Psoas muscle (tissue), 8 donors: ENCODE data around the gene GABBR2. TPM values are rescaled to one million over a fixed set of nuclear protein-coding genes. Genes with fewer than 3 reads are reported as not detected.
"Not testable (repeated sequence)": the region's sequence is repeated elsewhere in the genome, so short reads cannot be mapped to it uniquely, and the experiment has no call there.

Experiments used
- ATAC-seq, 4 donors: fragments of 200-7000 bp; cut with Tn5 transposase; one replicate each; pipeline ENCODE4 v1.9.1; 2020; ENCODE audit warnings: moderate library complexity in 3 of 4, mild to moderate bottlenecking in 2 of 4
- DNase-seq, 2 donors: peaks; one replicate each; pipeline ENCODE4 v3.0.0-alpha.2; 2020
- H3K27ac ChIP-seq: fragments of 200-600 bp; one replicate; pipeline ENCODE4 v1.8.0; 2022
- H3K27me3 ChIP-seq, 3 donors: fragments of 200-600 bp in 1 of 3; one replicate each; pipeline versions ENCODE4 v1.6.1 to v1.8.0; 2013 to 2022; ENCODE audit warnings: low read length in 2 of 3, mild to moderate bottlenecking in 2 of 3, moderate library complexity in 1 of 3; ENCODE audit not compliant: insufficient read depth in 3 of 3
- H3K36me3 ChIP-seq, 2 donors: fragments of 200-600 bp in 1 of 2; one replicate each; pipeline versions ENCODE4 v1.6.1 to v1.8.0; 2013 to 2022; ENCODE audit warnings: low read depth in 1 of 2, mild to moderate bottlenecking in 1 of 2, moderate library complexity in 1 of 2; ENCODE audit not compliant: insufficient read depth in 1 of 2
- H3K4me1 ChIP-seq: fragments of 200-600 bp; one replicate; pipeline ENCODE4 v1.8.0; 2022
- H3K4me3 ChIP-seq: fragments of 200-600 bp; one replicate; pipeline ENCODE4 v1.8.0; 2022; ENCODE audit warnings: mild to moderate bottlenecking
- H3K9me3 ChIP-seq: fragments of 200-600 bp; one replicate; pipeline ENCODE4 v1.8.0; 2022
- CTCF ChIP-seq: fragments of 200-600 bp; IDR thresholded peaks from one replicate; pipeline ENCODE4 v1.8.0; 2022; ENCODE audit warnings: antibody characterized with exemption
- WGBS, 3 donors: extraction: QIAGEN DNeasy Blood & Tissue Kit; methylation state at CpG; one replicate each; pipeline versions ENCODE4 v1.1.6 to v1.1.7; 2013; 5-methylcytosine and 5-hydroxymethylcytosine counted together
- intact Hi-C, 2 donors: fragments of 100-400 bp; cut with DNase I; formaldehyde crosslinking; loops; one replicate each; pipeline versions ENCODE4 v1.11.0 to v1.14.2; 2022
- polyA plus RNA-seq, 3 donors: library from polyadenylated mRNA; stranded (reverse); fragments of 200-250 nt; gene quantifications; one replicate each; pipeline ENCODE4 v1.2.3, GENCODE V29; 2013
- total RNA-seq, 4 donors: library from RNA; stranded (reverse); fragmentation: NEBNext Ultra II Directional in 2 of 4; extraction: Animal tissue kit (Norgen Biotek cat#: 25700) in 2 of 4; gene quantifications; one replicate each; pipeline versions ENCODE4 v1.2.1 to v1.2.4, GENCODE V29; 2021 to 2023
- donor health status: healthy with polysubstance abuse.
- donor health status: DM: no; HTN: no; CAD: no; lungs with moderate emphysema.
- donor health status: Bipolar disorder and iron deficiency.
- donor health status: healthy.
- donor health status: DM: yes; HTN: yes; CAD: no.
- donor health status: DM: no; HTN: no; CAD: no.
- donor health status: DM: no; HTN: no; CAD: no.
- donor health status: DM: yes; HTN: yes; CAD: no.

GABBR2 gene
- total and polyA plus RNA-seq, 7 donors = 0.08 to 0.66 (median 0.38) TPM

- intact Hi-C loops = no loop called here
- no peak overlapping the region for H3K27ac ChIP-seq
- no peak for TF ChIP-seq CTCF
- H3K9me3 ChIP-seq = no peaks in the 10 kb centered on the region
- no peak for ATAC-seq
- no peak overlapping the region for H3K4me3 ChIP-seq
- no peaks in the 10 kb centered on the region for H3K4me1 ChIP-seq
- WGBS, 3 donors = 52 to 57% (median 55%) methylated on average over 7 of the region's 7 CpGs
- DNase-seq = no peak
- H3K36me3 ChIP-seq = no peaks in the 10 kb centered on the region
- no peaks in the 10 kb centered on the region for H3K27me3 ChIP-seq
Measured at GRCh38 chr9:98686961-98687855, 21.5 kb downstream of the GABBR2 start.

GRCh38 chr9:98684816-98685215 lies 23.9 kb downstream of the GABBR2 start:
- H3K27ac ChIP-seq, intact Hi-C loops, ATAC-seq, H3K4me1 ChIP-seq, H3K36me3 ChIP-seq, H3K9me3 ChIP-seq, DNase-seq, H3K4me3 ChIP-seq, H3K27me3 ChIP-seq: not testable (repeated sequence)
- WGBS, 3 donors = 39 to 56% (median 43%) methylated on average over 2 of the region's 2 CpGs

- DNase-seq = no peak
- H3K9me3 ChIP-seq = no peaks in the 10 kb centered on the region
- intact Hi-C loops = no loop called here
- WGBS, 3 donors = 10 to 15% (median 12%) methylated on average over 9 of the region's 9 CpGs
- H3K27me3 ChIP-seq = peaks cover 0 to 4% (median 0%) of the 10 kb centered on the region in 3 donors
- no peaks in the 10 kb centered on the region for H3K36me3 ChIP-seq
- no peak overlapping the region for H3K4me3 ChIP-seq
- ATAC-seq = no peak
- no peak for TF ChIP-seq CTCF
- H3K27ac ChIP-seq = no peak overlapping the region
- H3K4me1 ChIP-seq = no peaks in the 10 kb centered on the region
Measured at GRCh38 chr9:98678244-98678842, 30.4 kb downstream of the GABBR2 start.

GRCh38 chr9:98673681-98674080 lies 35.1 kb downstream of the GABBR2 start:
- intact Hi-C loops = no loop called here
- 53 to 59% (median 59%) methylated on average over 5 of the region's 5 CpGs for WGBS, 3 donors
- DNase-seq (no peak), ATAC-seq (no peak)
- TF ChIP-seq CTCF = no peak
- Histone ChIP-seq H3K27me3 (peaks cover 0 to 4% (median 0%) of the 10 kb centered on the region in 3 donors), H3K4me3 (no peak overlapping the region), H3K9me3 (no peaks in the 10 kb centered on the region), H3K36me3 (no peaks in the 10 kb centered on the region), H3K4me1 (no peaks in the 10 kb centered on the region), H3K27ac (no peak overlapping the region)

- TF ChIP-seq CTCF = no peak
- Histone ChIP-seq H3K36me3 (no peaks in the 10 kb centered on the region), H3K27me3 (no peaks in the 10 kb centered on the region), H3K27ac (no peak overlapping the region), H3K4me3 (no peak overlapping the region), H3K9me3 (no peaks in the 10 kb centered on the region), H3K4me1 (no peaks in the 10 kb centered on the region)
- intact Hi-C loops = no loop called here
- ATAC-seq = no peak
- 36 to 47% (median 45%) methylated on average over 4 of the region's 4 CpGs for WGBS, 3 donors
- DNase-seq = no peak
Measured at GRCh38 chr9:98667005-98667640, 41.6 kb downstream of the GABBR2 start.
